B cell (primary cell): Measurements from ENCODE around the gene PRKAR1A. TPM values are rescaled to one million over a fixed set of nuclear protein-coding genes. Genes with fewer than 3 reads are reported as not detected.

Experiments
- polyA plus RNA-seq: library from polyadenylated mRNA; depleted of rRNA; stranded (reverse); fragments of >200 nt; gene quantifications from 2 replicates; pipeline ENCODE4 v1.2.3, GENCODE V29; 2012
- total RNA-seq, 2 donors: library from RNA; stranded (reverse); fragments of 120-200 nt in 1 of 2; gene quantifications; 1 replicate in 1 of 2; 2 replicates in 1 of 2; pipeline versions ENCODE4 v1.2.3 to v1.2.4, GENCODE V29; 2013 to 2022

Gene PRKAR1A
- total and polyA plus RNA-seq, 2 donors (not counting 1 experiment from before 2014, with no cell fraction given): 63.1 to 296 TPM

Other genes starting within 250 kb of the PRKAR1A start
- 3.8 and 4.5 TPM in 2 replicates for gene SLC16A6, start 221.3 kb upstream of the PRKAR1A start, total RNA-seq
- gene SLC16A6, start 221.3 kb upstream of the PRKAR1A start, polyA plus RNA-seq: 1.1 and 1.3 TPM in 2 replicates
- 18.1 and 18.4 TPM in 2 replicates for gene ARSG, start 220.9 kb upstream of the PRKAR1A start, total RNA-seq
- 3.7 and 5.5 TPM in 2 replicates for gene ARSG, start 220.9 kb upstream of the PRKAR1A start, polyA plus RNA-seq
- 11.0 and 14.7 TPM in 2 replicates for gene WIPI1, start 54.9 kb upstream of the PRKAR1A start, total RNA-seq
- 6.0 and 7.7 TPM in 2 replicates for gene WIPI1, start 54.9 kb upstream of the PRKAR1A start, polyA plus RNA-seq
- gene FAM20A, start 88.9 kb downstream of the PRKAR1A start, total RNA-seq: not detected in 2 replicates
- gene FAM20A, start 88.9 kb downstream of the PRKAR1A start, polyA plus RNA-seq: not detected in 2 replicates